ENCODE results near the gene PTCD1. TPM values are rescaled to one million over a fixed set of nuclear protein-coding genes. Genes with fewer than 3 reads are reported as not detected.

Gene PTCD1
- total and polyA plus RNA-seq, 2 experiments from 2014 or later = 12.2 to 13.4 TPM

- TF ChIP-seq CREB1 (CRISPR knock-in tag; IDR thresholded peaks at IDR 0.05; ENCODE audit: low read depth) = peak; percentile 48; the same call in 1 of the 2 replicates
Measured at GRCh38 chr7:99438573-99439480, at the start of gene PTCD1, which contains the start of gene CPSF4 (continued).

- Histone ChIP-seq H3K36me3 (ENCODE audit: insufficient read depth) (peaks cover 9% of the 10 kb centered on the region; the same call in 1 of the 2 replicates), H3K4me1 (ENCODE audit: insufficient read depth) (no peaks in the 10 kb centered on the region), H3K9me2 (ENCODE audit: insufficient read depth) (no peaks in the 10 kb centered on the region; the same call in 1 of the 2 replicates), H3K4me3 (no peak overlapping the region), H3K79me2 (replicated peaks; ENCODE audit: insufficient read depth) (no peaks in the 10 kb centered on the region), H4K20me1 (replicated peaks; ENCODE audit: insufficient read depth) (peaks cover 9% of the 10 kb centered on the region), H2AFZ (no peak overlapping the region), H3K27ac (ENCODE audit: low read depth) (no peak overlapping the region), H3K4me2 (no peak overlapping the region), H3F3A (replicated peaks; ENCODE audit: low read depth) (peaks cover 13% of the 10 kb centered on the region; the same call in 1 of the 2 replicates), H3K27me3 (ENCODE audit: insufficient read depth) (no peaks in the 10 kb centered on the region)
- Mint-ChIP-seq H3K4me3 (no peak overlapping the region; the same call in 2 of the 3 replicates), H3K4me1 (no peaks in the 10 kb centered on the region), H3K36me3 (ENCODE audit: low read depth) (peaks cover 40% of the 10 kb centered on the region), H3K9me3 (0 out of 3 replicates have a peak, but pooled peaks cover 2% of the 10 kb centered on the region), H3K27me3 (ENCODE audit: insufficient read depth, low read depth, poor library complexity) (peaks cover 5% of the 10 kb centered on the region), H3K27ac (no peak overlapping the region)
- no peak for ATAC-seq
- DNase-seq (ENCODE audit: low spot score) = no peak
- no peak for TF ChIP-seq POLR2AphosphoS5 (IDR thresholded peaks at IDR 0.05; ENCODE audit: low read depth)
- TF ChIP-seq ETS1 (IDR thresholded peaks at IDR 0.05) = no peak
- TF ChIP-seq REST (IDR thresholded peaks at IDR 0.05; ENCODE audit: unreplicated experiment) = no peak
Measured at GRCh38 chr7:99485094-99485493, 46.5 kb upstream of the PTCD1 start.

Measured in GM23338 (cell line).